Measurements from ENCODE around the gene PPIA. TPM values are rescaled to one million over a fixed set of nuclear protein-coding genes. Genes with fewer than 3 reads are reported as not detected.
A peak's percentile ranks its signal among the peaks of the same experiment; 100 is the strongest.

The PPIA gene
- polyA plus RNA-seq, 1 of the 3 experiments (the other 2 are of a cell fraction) = 6,267 TPM

GRCh38 chr7:44846816-44847508, 50.5 kb downstream of the PPIA start:
- Histone ChIP-seq H2AFZ (ENCODE audit: low read depth) (peak overlapping the region; percentile 63), H3K36me3 (replicated peaks in 1 of 2; ENCODE audit: control insufficient read depth in 1 of 2, insufficient read depth in 2 of 2, low read length in 1 of 2) (peaks cover 5 to 13% of the 10 kb centered on the region in 2 experiments), H3K27ac (ENCODE audit: low read depth in 2 of 2, low read length in 1 of 2) (peak overlapping the region; percentile 85 to 91), H3K4me1 (ENCODE audit: control insufficient read depth in 1 of 2, insufficient read depth in 2 of 2, low read depth in 1 of 2, low read length in 1 of 2) (peaks cover 5 to 21% of the 10 kb centered on the region in 2 experiments; a peak in 3 of 4 replicates), H3K9me2 (no peaks in the 10 kb centered on the region), H3K9me3 (no peaks in the 10 kb centered on the region), H3K79me2 (ENCODE audit: insufficient read depth) (peaks cover 56% of the 10 kb centered on the region), H3K27me3 (ENCODE audit: insufficient read depth) (no peaks in the 10 kb centered on the region), H4K20me1 (ENCODE audit: insufficient read depth) (peaks cover 55% of the 10 kb centered on the region), H3K4me3 (ENCODE audit: low read depth in 2 of 2, low read length in 1 of 2) (peak overlapping the region; percentile 66 to 82), H3F3A (replicated peaks; ENCODE audit: insufficient read depth) (peaks cover 51% of the 10 kb centered on the region), H3K9ac (peak overlapping the region; percentile 79), H3K4me2 (peak overlapping the region; percentile 78)
- ChIA-PET POLR2A (interaction anchor here (0.6 to 2.9 kb wide), 9 partner anchors 10 to 289 kb away, joined by 3 to 14 read pairs (median 11); partner anchors contain the start of genes OGDH, PURB and TMED4), CTCF (interaction anchor here (0.6 to 3.1 kb wide), 48 partner anchors 9 to 371 kb away, joined by 3 to 19 read pairs (median 4); partner anchors contain the start of genes OGDH, PPIA and TMED4)
- TF ChIP-seq IRF3 (IDR thresholded peaks at IDR 0.05; ENCODE audit: low read depth, low read length) (no peak), EZH2phosphoT487 (IDR thresholded peaks at IDR 0.05; ENCODE audit: borderline replicate concordance, low read depth) (no peak), GATA2 (CRISPR knock-in tag; IDR thresholded peaks at IDR 0.05) (no peak), NFIC (IDR thresholded peaks at IDR 0.05; ENCODE audit: borderline replicate concordance) (no peak), NRF1 (IDR thresholded peaks at IDR 0.05; ENCODE audit: low read depth, low read length) (no peak), TEAD4 (IDR thresholded peaks at IDR 0.05; ENCODE audit: borderline replicate concordance, insufficient read depth) (no peak), MAX (IDR thresholded peaks at IDR 0.05; ENCODE audit: low read depth) (no peak), USF2 (IDR thresholded peaks at IDR 0.05; ENCODE audit: borderline replicate concordance, low read depth, low read length) (no peak), JUND (IDR thresholded peaks at IDR 0.05) (no peak), CHD2 (IDR thresholded peaks at IDR 0.05; ENCODE audit: low read length, partially characterized antibody) (no peak), RFX5 (IDR thresholded peaks at IDR 0.05; ENCODE audit: low read length) (no peak), FOXJ3 (CRISPR knock-in tag; IDR thresholded peaks at IDR 0.05) (no peak), GABPA (IDR thresholded peaks at IDR 0.05; ENCODE audit: low read depth) (no peak), MXI1 (IDR thresholded peaks at IDR 0.05; ENCODE audit: low read depth, low read length) (no peak), ELF1 (IDR thresholded peaks at IDR 0.05) (no peak), ZBTB33 (IDR thresholded peaks at IDR 0.05; ENCODE audit: borderline replicate concordance, low read depth) (no peak), FOSL2 (IDR thresholded peaks at IDR 0.05; ENCODE audit: borderline replicate concordance, low read depth) (no peak), RCOR1 (IDR thresholded peaks at IDR 0.05; ENCODE audit: low read length) (no peak), CTCF (IDR thresholded peaks at IDR 0.05) (no peak), TAF1 (IDR thresholded peaks at IDR 0.05; ENCODE audit: borderline replicate concordance, low read depth, low read length) (no peak)
- no peak for DNase-seq
- WGBS (ENCODE audit: low lambda C conversion rate) = 1% methylated on average over 12 of the region's 12 CpGs
